Measurements from ENCODE around the gene PYGO1. TPM values are rescaled to one million over a fixed set of nuclear protein-coding genes. Genes with fewer than 3 reads are reported as not detected.

PYGO1 gene
- total and polyA plus RNA-seq, 2 of the 8 experiments (the other 6 are each of a cell fraction or from before 2014, with no cell fraction given), result 0.50 to 1.1 TPM

DNA sequence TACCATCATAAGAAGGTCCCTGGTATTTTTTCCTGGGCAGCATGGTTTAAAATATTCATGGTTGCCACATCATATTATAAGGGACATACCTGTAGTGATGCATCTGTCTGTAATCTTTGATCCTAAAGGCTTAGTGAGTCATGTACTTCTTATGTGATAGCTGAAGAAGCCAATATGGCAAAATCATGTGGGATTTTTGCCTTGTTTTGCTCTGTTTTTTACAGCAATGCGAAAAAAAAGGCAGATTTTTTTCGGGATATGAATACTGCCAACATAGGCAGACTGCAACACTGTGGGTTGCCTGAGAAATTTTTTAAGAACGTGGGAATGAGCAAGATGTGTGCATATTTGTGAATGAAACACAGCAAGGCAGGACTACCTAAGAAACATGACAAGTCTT, 11.3 kb upstream of the PYGO1 start (continued):
- TF ChIP-seq, protein P1, sequence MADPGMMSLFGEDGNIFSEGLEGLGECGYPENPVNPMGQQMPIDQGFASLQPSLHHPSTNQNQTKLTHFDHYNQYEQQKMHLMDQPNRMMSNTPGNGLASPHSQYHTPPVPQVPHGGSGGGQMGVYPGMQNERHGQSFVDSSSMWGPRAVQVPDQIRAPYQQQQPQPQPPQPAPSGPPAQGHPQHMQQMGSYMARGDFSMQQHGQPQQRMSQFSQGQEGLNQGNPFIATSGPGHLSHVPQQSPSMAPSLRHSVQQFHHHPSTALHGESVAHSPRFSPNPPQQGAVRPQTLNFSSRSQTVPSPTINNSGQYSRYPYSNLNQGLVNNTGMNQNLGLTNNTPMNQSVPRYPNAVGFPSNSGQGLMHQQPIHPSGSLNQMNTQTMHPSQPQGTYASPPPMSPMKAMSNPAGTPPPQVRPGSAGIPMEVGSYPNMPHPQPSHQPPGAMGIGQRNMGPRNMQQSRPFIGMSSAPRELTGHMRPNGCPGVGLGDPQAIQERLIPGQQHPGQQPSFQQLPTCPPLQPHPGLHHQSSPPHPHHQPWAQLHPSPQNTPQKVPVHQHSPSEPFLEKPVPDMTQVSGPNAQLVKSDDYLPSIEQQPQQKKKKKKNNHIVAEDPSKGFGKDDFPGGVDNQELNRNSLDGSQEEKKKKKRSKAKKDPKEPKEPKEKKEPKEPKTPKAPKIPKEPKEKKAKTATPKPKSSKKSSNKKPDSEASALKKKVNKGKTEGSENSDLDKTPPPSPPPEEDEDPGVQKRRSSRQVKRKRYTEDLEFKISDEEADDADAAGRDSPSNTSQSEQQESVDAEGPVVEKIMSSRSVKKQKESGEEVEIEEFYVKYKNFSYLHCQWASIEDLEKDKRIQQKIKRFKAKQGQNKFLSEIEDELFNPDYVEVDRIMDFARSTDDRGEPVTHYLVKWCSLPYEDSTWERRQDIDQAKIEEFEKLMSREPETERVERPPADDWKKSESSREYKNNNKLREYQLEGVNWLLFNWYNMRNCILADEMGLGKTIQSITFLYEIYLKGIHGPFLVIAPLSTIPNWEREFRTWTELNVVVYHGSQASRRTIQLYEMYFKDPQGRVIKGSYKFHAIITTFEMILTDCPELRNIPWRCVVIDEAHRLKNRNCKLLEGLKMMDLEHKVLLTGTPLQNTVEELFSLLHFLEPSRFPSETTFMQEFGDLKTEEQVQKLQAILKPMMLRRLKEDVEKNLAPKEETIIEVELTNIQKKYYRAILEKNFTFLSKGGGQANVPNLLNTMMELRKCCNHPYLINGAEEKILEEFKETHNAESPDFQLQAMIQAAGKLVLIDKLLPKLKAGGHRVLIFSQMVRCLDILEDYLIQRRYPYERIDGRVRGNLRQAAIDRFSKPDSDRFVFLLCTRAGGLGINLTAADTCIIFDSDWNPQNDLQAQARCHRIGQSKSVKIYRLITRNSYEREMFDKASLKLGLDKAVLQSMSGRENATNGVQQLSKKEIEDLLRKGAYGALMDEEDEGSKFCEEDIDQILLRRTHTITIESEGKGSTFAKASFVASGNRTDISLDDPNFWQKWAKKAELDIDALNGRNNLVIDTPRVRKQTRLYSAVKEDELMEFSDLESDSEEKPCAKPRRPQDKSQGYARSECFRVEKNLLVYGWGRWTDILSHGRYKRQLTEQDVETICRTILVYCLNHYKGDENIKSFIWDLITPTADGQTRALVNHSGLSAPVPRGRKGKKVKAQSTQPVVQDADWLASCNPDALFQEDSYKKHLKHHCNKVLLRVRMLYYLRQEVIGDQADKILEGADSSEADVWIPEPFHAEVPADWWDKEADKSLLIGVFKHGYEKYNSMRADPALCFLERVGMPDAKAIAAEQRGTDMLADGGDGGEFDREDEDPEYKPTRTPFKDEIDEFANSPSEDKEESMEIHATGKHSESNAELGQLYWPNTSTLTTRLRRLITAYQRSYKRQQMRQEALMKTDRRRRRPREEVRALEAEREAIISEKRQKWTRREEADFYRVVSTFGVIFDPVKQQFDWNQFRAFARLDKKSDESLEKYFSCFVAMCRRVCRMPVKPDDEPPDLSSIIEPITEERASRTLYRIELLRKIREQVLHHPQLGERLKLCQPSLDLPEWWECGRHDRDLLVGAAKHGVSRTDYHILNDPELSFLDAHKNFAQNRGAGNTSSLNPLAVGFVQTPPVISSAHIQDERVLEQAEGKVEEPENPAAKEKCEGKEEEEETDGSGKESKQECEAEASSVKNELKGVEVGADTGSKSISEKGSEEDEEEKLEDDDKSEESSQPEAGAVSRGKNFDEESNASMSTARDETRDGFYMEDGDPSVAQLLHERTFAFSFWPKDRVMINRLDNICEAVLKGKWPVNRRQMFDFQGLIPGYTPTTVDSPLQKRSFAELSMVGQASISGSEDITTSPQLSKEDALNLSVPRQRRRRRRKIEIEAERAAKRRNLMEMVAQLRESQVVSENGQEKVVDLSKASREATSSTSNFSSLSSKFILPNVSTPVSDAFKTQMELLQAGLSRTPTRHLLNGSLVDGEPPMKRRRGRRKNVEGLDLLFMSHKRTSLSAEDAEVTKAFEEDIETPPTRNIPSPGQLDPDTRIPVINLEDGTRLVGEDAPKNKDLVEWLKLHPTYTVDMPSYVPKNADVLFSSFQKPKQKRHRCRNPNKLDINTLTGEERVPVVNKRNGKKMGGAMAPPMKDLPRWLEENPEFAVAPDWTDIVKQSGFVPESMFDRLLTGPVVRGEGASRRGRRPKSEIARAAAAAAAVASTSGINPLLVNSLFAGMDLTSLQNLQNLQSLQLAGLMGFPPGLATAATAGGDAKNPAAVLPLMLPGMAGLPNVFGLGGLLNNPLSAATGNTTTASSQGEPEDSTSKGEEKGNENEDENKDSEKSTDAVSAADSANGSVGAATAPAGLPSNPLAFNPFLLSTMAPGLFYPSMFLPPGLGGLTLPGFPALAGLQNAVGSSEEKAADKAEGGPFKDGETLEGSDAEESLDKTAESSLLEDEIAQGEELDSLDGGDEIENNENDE (IDR thresholded peaks at IDR 0.05; ENCODE audit: insufficient replicate concordance, low read length), result no peak
- TF ChIP-seq, protein P2, sequence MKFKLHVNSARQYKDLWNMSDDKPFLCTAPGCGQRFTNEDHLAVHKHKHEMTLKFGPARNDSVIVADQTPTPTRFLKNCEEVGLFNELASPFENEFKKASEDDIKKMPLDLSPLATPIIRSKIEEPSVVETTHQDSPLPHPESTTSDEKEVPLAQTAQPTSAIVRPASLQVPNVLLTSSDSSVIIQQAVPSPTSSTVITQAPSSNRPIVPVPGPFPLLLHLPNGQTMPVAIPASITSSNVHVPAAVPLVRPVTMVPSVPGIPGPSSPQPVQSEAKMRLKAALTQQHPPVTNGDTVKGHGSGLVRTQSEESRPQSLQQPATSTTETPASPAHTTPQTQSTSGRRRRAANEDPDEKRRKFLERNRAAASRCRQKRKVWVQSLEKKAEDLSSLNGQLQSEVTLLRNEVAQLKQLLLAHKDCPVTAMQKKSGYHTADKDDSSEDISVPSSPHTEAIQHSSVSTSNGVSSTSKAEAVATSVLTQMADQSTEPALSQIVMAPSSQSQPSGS (IDR thresholded peaks at IDR 0.05; ENCODE audit: low read length), result no peak
- TF ChIP-seq TEAD4 (IDR thresholded peaks at IDR 0.05; ENCODE audit: low read depth, low read length) (no peak), SIRT6 (IDR thresholded peaks at IDR 0.05; ENCODE audit: low read length) (no peak), POLR2A (IDR thresholded peaks at IDR 0.05; ENCODE audit: control extremely low read depth in 1 of 2, low read depth in 2 of 2, low read length in 2 of 2) (no peak), EP300 (IDR thresholded peaks at IDR 0.05; ENCODE audit: borderline replicate concordance in 1 of 2, low read depth in 2 of 2, low read length in 2 of 2) (no peak), BACH1 (IDR thresholded peaks at IDR 0.05; ENCODE audit: low read length) (no peak), BCL11A (IDR thresholded peaks at IDR 0.05; ENCODE audit: low read depth in 2 of 2, low read length in 2 of 2) (no peak), CBX5 (IDR thresholded peaks at IDR 0.05; ENCODE audit: low read depth, low read length) (no peak), ZNF274 (IDR thresholded peaks at IDR 0.05; ENCODE audit: borderline replicate concordance, extremely low read depth, low read length) (no peak), EZH2 (IDR thresholded peaks at IDR 0.05; ENCODE audit: low read depth, low read length, severe bottlenecking) (no peak)
